HG03066 (cell line): ENCODE data around the gene ARHGAP26.

Experiments used
- ATAC-seq: cut with Tn5 transposase; IDR thresholded peaks from one replicate; pipeline ENCODE4 v1.9.1; 2021; ENCODE audit warnings: low read depth; ENCODE audit not compliant: unreplicated experiment

Gene ARHGAP26

DNA sequence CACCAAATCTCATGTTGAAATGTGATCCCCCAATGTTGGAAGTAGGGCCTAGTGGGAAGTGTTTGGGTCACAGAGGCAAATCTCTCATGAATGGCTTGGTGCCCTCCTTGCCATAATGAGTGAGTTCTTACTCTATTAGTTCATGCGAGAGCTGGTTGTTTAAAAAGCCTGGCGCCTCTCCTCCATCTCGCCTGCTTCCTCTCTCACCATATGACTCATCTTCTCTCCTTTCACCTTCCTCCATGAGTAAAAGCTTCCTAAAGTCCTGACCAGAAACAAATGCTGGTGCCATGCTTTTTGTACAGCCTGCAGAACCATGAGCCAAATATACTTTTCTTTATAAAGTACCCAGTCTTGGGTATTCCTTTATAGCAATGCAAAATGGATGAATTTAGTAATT, 20.9 kb upstream of the ARHGAP26 start:
- ATAC-seq: no peak

DNA sequence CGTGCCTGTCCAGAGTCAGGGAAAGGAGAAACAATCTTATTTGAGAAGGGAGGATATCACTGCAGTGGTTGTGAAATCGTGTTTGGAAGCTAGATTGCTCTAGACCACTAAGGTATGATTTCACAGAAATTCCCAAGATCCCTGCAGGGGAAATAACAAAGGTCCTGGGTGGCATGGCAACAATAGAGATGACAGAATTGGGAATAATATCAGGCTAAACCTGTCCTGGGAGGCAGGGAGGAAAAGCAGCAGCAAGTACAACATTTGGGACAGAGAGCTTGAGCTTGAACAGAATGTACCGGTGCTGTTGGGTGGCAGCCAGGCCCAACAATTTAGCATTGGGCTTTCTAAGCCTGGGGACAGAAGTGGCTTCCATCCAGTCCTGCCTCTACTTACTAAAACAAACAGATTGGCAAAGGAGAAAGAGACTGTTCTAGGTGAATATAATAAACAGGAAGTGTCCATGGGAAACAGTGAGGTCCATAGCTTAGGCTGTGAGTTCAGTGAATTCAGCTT, 17.0 kb upstream of the ARHGAP26 start:
- no peak for ATAC-seq

DNA sequence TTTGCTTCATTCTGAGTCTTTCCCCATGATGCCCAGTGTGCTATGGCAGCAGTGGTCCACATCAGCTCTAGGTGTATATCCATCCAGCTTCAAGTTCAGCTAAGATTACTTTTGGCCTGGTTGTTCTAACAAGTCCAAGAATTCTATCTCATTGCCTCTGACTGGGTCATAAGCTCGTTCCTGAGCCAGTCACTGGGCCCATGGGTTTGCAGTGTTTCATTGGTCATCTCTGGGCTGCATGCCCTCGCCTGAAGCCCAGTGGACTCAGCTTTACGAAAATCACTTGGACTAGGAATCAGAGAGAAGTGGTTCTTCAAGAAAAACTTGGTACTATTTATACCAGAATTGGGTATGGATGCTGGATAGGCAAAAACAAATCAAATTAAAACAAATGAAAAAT, 16.1 kb upstream of the ARHGAP26 start:
- no peak for ATAC-seq

DNA sequence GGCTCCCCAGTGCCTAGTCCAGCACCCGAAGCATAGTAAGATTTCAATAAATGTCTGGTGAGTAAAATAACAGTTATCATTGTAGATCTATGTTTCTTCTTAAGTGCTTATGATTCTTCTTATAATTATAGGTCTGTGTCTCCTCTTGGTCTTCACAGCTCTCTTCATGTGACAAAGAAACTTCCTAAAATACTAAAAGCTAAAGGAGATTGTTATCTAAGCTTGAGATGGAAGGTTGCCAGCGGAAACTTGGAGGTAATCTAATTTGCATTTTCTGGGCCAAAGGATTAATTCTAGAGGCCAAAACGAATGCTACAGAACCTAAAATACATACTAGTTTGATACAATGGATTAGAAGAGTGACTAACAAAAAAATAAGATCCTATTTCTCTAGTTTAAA, 13.6 kb upstream of the ARHGAP26 start:
- no peak for ATAC-seq

DNA sequence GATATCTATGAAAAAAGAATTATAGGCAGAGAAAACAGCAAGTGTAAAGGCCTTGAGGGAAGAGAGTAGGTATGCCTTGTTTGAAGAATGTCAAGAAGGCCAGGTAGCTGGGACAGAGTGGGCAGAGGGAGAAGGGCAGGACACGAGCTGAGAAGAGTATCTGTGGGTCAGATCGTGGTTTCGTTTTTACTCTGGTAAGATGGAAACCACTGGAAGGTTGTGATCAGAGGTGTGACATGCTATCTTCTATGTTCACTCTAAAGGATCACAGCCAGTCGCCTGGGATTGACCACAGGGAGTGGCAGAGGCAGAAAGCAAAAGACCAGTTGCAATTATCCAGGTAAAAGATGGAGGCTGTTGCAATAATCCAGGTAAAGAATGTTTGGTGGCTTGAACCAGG, 12.6 kb upstream of the ARHGAP26 start:
- no peak for ATAC-seq

DNA sequence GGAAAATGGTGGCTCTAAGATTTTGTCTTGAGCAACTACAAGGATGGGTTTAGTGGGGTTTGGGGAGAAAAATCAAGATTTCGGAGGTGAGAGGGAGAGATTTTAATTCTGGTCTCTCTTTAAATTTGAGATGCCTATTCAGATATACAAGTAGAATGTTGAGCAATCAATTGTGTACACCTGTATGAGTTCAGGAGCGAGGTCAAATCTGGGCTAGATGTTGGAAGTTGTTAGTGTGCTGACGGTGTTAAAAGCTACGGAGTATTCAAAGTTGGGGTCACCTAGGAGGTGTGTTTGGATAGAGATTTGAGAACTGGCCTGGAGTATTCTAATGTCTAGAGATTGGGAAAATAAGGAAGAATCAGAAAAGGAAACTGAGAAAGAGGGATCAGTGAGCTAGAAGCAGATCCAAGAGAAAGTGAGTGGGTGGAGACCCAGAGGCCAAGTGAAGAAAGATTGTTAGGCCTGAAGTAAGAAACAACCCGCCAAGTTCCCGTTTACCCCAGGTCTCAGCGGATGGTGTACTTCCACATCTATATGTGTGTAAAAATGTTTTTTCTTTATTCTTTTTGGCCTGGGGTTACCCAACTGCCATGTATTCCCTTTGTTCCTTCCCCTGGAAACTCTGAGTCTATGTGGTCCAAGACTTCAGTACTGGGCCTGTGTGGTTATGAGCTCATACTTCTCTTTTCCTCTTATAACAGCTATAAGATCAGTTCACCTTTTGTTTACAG, 11.9 kb upstream of the ARHGAP26 start:
- ATAC-seq: no peak

DNA sequence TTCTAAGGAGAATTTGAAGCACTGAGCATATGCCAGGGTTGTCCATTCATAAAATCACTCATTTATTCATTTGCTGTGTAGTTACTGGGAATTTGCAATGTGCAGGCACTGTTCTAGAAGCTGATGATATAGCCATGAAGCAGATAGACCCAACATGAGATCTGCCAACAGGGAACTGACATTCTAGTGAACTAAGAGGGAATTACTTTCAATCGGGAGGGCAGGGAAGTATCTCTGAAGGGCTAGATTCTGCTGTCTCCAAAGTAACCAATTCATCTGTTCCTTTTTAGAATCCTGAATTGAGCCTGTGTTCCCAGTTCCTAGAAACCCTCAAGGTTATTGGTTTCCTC, 11.4 kb upstream of the ARHGAP26 start:
- ATAC-seq: no peak

DNA sequence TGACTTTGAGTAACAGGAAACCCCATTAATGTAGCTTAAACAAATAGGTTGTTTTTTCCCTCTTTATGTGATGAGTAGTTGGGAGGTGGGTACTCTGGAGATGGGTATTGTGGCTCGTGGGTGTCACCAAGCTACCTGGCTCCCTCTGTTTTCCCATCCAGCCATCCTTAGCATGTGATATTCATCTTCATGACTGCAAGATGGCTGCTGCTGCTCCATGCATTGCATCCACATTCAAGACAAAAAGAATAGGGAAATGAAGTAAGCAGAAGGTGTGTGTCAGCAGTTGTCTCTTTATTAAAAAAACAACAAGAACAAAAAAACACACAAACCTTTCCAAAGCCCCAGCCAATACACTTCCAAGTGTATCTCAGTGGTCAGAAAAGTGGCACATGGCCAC, 6.5 kb upstream of the ARHGAP26 start:
- ATAC-seq: no peak

DNA sequence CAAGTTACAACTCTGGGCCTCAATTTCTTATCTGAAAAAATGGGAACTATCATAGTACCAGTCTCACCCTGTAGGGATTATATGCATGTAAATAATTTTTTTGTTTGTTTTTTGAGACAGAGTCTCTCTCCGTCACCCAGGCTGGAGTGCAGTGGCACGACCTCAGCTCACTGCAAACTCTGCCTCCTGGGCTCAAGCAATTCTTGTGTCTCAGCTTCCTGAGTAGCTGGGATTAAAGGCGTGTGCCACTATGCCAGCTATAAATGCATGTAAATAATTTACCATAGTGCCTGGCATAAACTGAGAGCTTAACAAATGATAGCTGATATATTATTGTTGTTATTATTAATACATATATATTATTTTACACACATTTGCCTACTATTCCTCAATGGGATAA, 3.0 kb upstream of the ARHGAP26 start:
- no peak for ATAC-seq

DNA sequence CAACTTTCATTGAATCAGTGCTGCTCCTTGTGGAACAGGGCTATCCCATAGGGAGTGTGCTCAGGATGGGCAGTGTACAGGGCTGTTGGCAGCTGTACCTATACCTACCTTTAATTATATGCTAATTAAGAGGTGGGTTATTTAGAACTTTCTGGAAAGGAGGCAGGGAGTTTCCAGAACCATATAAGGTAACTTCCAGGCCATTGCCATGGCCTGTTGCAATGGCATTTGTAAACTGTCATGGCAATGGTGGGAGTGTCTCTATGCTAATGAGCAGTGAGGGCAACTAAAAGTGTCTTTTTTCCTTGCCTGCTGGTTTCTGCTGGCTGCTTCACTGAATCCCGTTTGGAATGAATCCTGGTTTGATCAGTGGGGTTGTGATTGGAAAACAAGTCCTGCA, 2.3 kb upstream of the ARHGAP26 start:
- no peak for ATAC-seq

DNA sequence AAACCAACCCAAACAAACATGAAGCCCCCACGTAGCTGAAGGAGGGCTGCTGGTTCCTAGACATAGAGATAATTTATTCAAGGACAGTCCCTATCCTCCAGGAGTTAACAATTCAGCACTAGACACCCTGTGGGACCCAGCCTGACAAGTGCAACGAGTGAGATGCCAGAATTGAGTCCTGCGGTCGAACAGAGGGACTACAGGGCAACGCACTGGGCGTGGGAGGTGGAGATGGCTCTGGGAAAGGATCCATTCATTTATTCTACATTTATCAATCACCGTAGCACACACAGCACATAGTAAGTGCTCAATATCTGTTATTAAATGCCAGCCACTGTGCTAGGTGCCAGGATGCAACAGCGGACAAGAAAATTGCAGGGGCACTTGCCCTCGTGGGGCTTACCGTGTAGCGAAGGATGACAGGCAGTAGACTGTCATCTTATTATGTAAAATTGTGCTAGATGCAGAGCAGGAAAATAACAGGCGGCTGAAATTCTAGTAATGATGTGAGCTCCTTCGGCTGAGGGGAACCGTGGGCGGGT, 855 bp upstream of the ARHGAP26 start:
- ATAC-seq: no peak

DNA sequence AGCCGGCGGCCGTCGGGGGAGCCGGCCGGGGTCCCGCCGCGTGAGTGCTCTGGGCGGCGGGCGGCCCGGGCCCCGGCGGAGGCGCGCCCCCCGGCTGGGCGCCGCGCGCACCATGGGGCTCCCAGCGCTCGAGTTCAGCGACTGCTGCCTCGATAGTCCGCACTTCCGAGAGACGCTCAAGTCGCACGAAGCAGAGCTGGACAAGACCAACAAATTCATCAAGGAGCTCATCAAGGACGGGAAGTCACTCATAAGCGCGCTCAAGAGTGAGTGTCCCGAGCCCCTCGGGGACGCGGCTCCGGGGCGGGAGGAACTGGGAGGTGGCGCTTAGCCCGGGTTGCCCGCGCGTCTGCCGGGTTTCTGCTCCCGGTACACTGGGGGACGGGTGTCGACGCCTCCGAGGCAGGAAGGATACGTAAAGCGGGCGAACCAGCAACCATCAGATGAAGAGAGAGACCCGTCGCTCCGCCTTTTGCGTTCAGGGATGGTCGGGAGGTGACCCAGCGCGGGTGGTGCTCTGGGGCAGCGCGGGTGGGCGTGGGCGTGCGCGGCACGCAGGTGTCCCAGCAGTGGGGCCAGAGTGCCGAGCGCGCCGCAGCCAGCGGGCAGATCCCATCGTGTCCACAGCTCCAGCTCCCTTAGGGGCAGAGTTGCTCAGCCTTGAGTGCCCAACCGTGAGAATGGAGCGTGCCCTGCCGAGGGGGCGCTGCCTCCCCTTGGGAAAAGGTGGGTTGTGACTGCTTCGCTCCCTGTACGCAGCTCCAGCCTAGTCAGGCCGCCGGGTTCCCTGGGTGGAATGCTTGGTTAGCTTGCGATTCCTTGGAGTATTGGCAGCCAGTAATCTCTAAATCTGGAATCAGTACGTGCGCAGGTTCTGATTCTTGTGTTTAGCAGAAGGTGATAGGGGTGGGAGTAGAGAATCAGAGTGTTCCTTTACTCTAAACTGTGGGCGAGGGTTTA, 753 bp downstream of the ARHGAP26 start:
- ATAC-seq: peak; percentile 22

DNA sequence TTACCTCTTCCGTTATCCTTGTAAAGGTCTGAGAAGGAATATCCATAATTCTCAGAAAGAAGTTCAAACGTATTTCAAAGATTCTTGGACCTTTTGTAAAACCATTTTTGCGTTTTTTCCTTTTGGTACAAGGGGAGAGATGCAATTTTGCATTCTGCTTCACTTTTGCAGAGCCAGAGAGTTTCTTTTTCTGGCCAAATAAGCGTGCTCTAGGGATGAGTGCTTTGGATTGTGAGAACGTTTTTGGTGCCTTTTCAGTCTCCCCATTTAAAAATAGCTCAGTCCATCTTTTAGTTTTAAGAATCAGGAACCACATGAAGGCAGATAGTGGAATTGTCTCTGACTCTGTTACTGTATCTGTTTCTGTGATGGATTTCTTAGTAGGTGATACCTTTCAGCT, 1.5 kb downstream of the ARHGAP26 start:
- ATAC-seq: no peak

DNA sequence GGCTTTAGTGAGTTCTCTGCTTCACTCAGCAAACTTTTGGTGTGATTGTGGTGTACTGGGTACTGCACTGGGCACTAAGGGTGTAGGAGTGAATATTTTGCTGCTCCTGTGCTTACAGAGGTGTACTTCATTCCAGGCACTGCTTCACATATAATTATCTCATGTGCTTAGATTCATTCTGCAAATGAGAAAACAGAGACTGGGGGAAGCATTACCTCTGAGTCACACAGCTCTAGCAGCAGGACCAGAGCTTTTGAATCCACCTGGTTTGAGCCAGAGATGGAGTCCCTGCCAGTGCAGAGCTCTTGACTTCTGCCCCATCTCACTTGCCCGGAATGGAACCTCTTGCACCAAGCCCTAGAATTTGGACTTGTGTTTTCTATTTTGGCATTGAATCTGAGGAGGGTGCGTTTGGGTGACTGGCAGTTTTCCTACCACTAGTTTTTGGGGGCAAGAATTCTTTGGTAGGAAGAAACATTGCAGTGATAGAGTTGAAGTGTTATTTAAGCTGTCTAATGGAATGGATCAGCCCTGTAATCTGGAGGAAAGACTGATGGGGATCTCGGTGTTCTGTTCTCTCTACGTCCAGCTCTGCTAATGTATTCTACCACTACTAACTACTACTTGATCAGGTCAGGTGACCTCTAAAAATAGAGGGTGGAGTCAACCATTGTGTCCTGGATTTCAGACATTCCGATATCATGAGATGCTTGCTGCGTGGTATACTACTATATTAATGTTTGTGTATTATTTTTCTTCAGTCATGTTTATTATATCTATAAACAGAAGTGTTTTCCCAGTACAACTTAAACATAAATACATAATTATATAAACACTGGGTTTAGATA, 2.5 kb downstream of the ARHGAP26 start:
- no peak for ATAC-seq

DNA sequence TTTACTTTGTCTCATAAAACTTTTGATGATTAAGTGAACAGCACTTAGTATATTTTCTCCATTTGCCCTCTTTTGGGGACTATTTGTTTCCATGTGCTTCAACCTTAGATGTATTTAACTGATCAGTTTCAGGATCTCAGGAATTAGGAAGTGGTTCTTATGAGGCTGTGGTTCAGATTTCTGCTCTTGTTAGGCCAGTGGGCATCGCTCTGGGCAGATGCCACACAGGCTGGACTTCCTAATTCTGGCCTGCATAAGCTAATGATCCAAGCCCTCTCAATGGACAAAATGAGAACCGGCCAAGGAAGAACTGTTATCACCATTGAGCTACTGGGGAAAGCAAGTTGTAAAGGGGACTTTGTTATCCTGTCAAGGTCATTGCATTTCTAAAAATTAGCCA, 6.9 kb downstream of the ARHGAP26 start:
- no peak for ATAC-seq

DNA sequence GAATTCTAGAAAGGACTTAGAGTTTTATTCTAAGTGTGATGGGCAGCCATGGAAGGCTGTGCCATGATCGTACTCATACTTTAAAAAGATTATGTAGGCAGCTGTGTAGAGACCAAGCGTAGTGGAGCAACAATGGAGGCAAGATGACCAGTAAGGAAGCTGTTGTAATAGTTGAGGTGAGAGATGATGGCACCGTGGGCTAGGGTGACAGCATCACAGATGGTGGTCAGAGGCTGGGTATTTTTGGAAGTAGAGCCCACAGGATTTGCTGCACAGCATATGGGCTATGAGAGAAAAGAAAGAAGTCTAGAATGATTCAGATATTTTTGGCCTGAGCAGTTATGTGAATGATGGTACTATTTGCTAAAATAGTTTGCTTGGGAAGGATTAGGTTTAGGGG, 7.7 kb downstream of the ARHGAP26 start:
- no peak for ATAC-seq

DNA sequence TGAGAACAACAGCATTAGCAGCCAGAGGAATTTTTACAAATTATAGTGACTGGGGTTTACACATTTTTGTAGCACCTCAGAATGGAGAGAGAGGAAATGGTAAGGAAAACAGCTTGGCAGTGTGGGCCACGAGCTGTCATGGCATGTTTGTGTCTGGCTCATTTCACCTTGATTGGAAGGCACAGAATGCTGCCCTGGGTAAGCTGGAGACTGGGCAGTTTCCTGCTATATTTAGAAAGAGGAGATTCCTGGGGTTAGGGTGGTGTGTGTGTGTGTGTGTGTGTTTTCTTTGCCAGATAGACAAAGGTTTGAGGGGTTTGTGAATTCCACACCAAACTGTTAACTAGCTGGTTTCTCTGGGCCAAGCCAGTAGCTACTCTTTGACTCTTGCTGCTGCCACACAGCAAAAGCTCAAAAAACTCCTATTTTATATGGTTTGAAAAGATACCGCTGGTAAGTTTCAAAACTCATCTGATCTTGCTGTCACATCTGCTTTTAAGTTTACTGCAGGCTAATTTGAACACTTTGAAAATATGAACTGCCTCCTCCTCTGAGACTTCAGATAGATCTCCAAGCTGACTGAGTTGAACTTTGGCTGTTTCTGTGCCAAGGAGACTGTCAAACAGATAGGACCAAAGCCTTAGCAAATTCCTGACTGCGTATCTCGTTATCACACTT, 9.1 kb downstream of the ARHGAP26 start:
- no peak for ATAC-seq

DNA sequence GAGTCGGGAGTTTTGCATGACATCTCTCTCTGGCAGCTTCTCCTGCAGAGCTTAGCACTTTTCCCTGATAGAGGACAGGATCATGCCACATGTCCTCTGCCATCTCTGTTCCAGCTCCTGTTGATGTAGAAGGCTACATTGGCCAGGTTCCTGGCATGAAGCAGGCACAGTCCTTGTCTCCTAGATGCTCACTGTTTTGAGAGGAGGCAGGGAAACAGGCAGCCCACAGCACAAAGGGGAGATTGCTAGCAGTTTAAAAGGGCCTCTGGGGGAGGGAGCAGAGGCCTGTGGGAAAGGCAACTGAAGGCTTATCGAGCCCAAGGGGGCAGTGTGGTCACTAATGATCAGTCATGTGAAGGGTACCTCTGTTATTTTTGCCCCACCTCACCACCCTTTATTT, 10.7 kb downstream of the ARHGAP26 start:
- ATAC-seq: no peak

DNA sequence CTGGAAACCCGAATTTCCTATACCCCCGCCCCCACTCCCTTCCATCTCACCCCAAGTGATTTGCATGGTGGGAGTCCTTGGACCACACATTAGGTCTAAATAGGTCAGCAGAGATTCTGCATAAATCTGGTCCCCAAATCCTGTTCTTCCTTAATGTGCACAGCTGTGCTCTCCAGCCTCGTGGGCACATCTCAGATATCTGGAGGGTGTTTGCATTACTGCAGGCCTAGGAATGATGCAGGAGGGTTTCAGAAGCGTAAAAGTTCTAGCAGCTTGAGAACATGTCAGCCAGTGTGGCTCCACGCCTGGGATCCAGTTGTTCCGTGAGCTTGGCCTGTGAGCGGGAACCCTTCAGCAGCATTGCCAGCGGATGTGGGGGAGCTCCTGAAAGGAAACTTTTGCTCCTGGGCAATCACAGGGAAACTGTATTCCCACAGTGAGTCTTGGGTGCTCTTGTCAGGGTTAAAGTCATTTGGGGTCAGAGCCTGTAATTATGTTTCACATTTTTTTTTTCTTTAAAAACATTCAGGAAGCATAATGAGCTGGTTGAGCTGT, 12.9 kb downstream of the ARHGAP26 start:
- no peak for ATAC-seq
